Measurements from ENCODE around the gene PRR18. TPM values are rescaled to one million over a fixed set of nuclear protein-coding genes. Genes with fewer than 3 reads are reported as not detected.

Gene PRR18
- total and polyA plus RNA-seq, 2 of the 8 experiments (the other 6 are each of a cell fraction or from before 2014, with no cell fraction given) = 0.08 to 0.19 TPM

DNA sequence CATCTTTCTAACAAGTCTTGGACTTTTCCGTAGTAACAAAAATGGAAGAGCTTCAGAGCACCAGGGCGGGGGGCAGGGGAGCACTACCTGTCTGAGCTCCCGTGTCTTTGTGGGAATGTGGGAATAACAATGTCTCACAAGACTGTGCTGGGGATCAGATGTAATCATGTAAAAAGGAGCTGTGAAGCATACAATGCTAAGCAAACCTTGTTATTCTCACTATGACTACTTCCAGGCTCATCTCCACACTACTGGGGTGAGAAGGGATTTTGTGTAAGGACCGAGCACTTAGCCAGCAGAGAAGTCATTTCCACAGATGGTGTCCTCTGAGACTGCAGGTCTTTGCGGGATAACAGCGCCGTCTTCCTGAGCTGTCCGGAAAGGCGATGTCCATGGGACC is 27.1 kb downstream of the PRR18 start:
- H3K27ac ChIP-seq (ENCODE audit: low read depth, low read length) = no peak overlapping the region
- H3K23ac ChIP-seq (ENCODE audit: insufficient read length) = no peak overlapping the region
- no peak overlapping the region for H2BK5ac ChIP-seq (ENCODE audit: low read depth, low read length)
- no peak for FAIRE-seq
- no peak overlapping the region for H2AFZ ChIP-seq (ENCODE audit: low read length)
- no peak overlapping the region for H3K4me2 ChIP-seq (ENCODE audit: insufficient read depth in 1 of 2, low read depth in 2 of 2, low read length in 2 of 2)
- H3K14ac ChIP-seq (ENCODE audit: insufficient read length) = no peak overlapping the region
- no peak overlapping the region for H2BK15ac ChIP-seq (ENCODE audit: low read length)
- CTCF ChIA-PET (ENCODE audit: partially characterized antibody) = interaction anchor here (0.6 to 3.4 kb wide), 14 partner anchors 9 to 659 kb away, joined by 3 to 58 read pairs (median 6); no protein-coding TSS in a partner anchor
- no peak overlapping the region for H3K18ac ChIP-seq (ENCODE audit: extremely low read depth, low read length)
- no peak overlapping the region for H4K91ac ChIP-seq (replicated peaks; ENCODE audit: insufficient read length, low read length)
- H4K5ac ChIP-seq (ENCODE audit: insufficient read length, low read depth, low read length) = no peak overlapping the region
- 88% methylated on average over 9 of the region's 9 CpGs; no CpG with 5 or more reads in 1 of the 2 experiments for WGBS, 2 experiments (ENCODE audit: extremely low coverage in 1 of 2, insufficient coverage in 1 of 2, insufficient read length in 1 of 2, insufficient replicate concordance in 2 of 2, low coverage in 1 of 2, low lambda C conversion rate in 2 of 2, missing lambda C conversion rate in 1 of 2)
- no peak overlapping the region for H3K4ac ChIP-seq (replicated peaks; ENCODE audit: insufficient read length, low read depth, low read length)
- H4K8ac ChIP-seq (ENCODE audit: extremely low read depth, insufficient read depth, low read length) = no peak overlapping the region
- H2BK12ac ChIP-seq (ENCODE audit: low read depth, low read length) = no peak overlapping the region
- H3K4me3 ChIP-seq (ENCODE audit: extremely low read depth in 1 of 4, insufficient read depth in 2 of 4, low read depth in 3 of 4, low read length in 4 of 4) = no peak overlapping the region
- no peak overlapping the region for H2BK20ac ChIP-seq (ENCODE audit: low read length)
- DNase-seq (ENCODE audit: low read depth in 1 of 2, low spot score in 2 of 2) = no peak
- peaks cover 0 to 7% (median 0%) of the 10 kb centered on the region in 4 experiments; a peak in 3 of 7 replicates for H3K27me3 ChIP-seq (replicated peaks in 1 of 4; ENCODE audit: control insufficient read depth in 3 of 4, extremely low read depth in 1 of 4, insufficient read depth in 3 of 4, low read length in 3 of 4)
- no peaks in the 10 kb centered on the region for H3K4me1 ChIP-seq (replicated peaks in 1 of 4; ENCODE audit: control insufficient read depth in 3 of 4, insufficient read depth in 4 of 4, low read length in 3 of 4)
- no peaks in the 10 kb centered on the region for H3K9me3 ChIP-seq (ENCODE audit: insufficient read depth in 2 of 2, low read depth in 1 of 2, low read length in 1 of 2)
- no peaks in the 10 kb centered on the region for H3K36me3 ChIP-seq (ENCODE audit: control insufficient read depth in 2 of 4, insufficient read depth in 4 of 4, low read length in 3 of 4)
- H3K56ac ChIP-seq (replicated peaks; ENCODE audit: insufficient read length, low read depth, low read length) = no peak overlapping the region
- H3K79me2 ChIP-seq (ENCODE audit: control insufficient read depth in 1 of 2, insufficient read depth in 2 of 2, low read length in 2 of 2) = no peaks in the 10 kb centered on the region; a peak in 1 of 4 replicates
- no peaks in the 10 kb centered on the region for H3K79me1 ChIP-seq (ENCODE audit: low read depth, low read length)
- TF ChIP-seq, protein P1, sequence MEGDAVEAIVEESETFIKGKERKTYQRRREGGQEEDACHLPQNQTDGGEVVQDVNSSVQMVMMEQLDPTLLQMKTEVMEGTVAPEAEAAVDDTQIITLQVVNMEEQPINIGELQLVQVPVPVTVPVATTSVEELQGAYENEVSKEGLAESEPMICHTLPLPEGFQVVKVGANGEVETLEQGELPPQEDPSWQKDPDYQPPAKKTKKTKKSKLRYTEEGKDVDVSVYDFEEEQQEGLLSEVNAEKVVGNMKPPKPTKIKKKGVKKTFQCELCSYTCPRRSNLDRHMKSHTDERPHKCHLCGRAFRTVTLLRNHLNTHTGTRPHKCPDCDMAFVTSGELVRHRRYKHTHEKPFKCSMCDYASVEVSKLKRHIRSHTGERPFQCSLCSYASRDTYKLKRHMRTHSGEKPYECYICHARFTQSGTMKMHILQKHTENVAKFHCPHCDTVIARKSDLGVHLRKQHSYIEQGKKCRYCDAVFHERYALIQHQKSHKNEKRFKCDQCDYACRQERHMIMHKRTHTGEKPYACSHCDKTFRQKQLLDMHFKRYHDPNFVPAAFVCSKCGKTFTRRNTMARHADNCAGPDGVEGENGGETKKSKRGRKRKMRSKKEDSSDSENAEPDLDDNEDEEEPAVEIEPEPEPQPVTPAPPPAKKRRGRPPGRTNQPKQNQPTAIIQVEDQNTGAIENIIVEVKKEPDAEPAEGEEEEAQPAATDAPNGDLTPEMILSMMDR (IDR thresholded peaks at IDR 0.05; ENCODE audit: control extremely low read depth in 1 of 3, insufficient read depth in 1 of 3, low read depth in 1 of 3, low read length in 3 of 3) = no peak
- no peak for TF ChIP-seq POU5F1 (IDR thresholded peaks at IDR 0.05; ENCODE audit: low read depth, low read length)
- no peak for TF ChIP-seq NRF1 (IDR thresholded peaks at IDR 0.05; ENCODE audit: low read depth, low read length)
- no peak for TF ChIP-seq SRF (IDR thresholded peaks at IDR 0.05; ENCODE audit: low read depth, low read length)
- TF ChIP-seq YY1 (IDR thresholded peaks at IDR 0.05; ENCODE audit: low read depth, low read length) = no peak
- H4K20me1 ChIP-seq (replicated peaks in 1 of 2; ENCODE audit: control insufficient read depth in 1 of 2, insufficient read depth in 2 of 2, low read length in 2 of 2) = peaks cover 0 to 3% of the 10 kb centered on the region in 2 experiments
- no peak overlapping the region for H3K9ac ChIP-seq (replicated peaks in 1 of 4; ENCODE audit: extremely low read depth in 1 of 4, low read depth in 3 of 4, low read length in 3 of 4)
- H3K23me2 ChIP-seq (ENCODE audit: low read depth, low read length) = no peaks in the 10 kb centered on the region
- H2BK120ac ChIP-seq (replicated peaks; ENCODE audit: low read depth, low read length) = no peak overlapping the region
- POLR2A ChIA-PET (ENCODE audit: partially characterized antibody) = interaction anchor here (1.4 kb wide), 1 partner anchor 26 kb away, joined by 3 read pairs; no protein-coding TSS in a partner anchor
- no peak overlapping the region for H2AK5ac ChIP-seq (ENCODE audit: low read depth, low read length)

All from H1 (cell line).